Fibroblast of skin of abdomen (primary cell): ENCODE data around the gene CD82.

Experiments used
- DNase-seq: peaks from one replicate; pipeline ENCODE4 v3.0.0-alpha.2; 2013

The CD82 gene

GRCh38 chr11:44602891-44603310 is 37.4 kb downstream of the CD82 start:
- DNase-seq: no peak

- no peak for DNase-seq
Measured at GRCh38 chr11:44604171-44604581, 38.7 kb downstream of the CD82 start.

GRCh38 chr11:44605068-44605708 is 39.7 kb downstream of the CD82 start:
- DNase-seq: no peak

- no peak for DNase-seq
Measured at GRCh38 chr11:44605965-44606364, 40.5 kb downstream of the CD82 start.

- DNase-seq: no peak
Measured at GRCh38 chr11:44606472-44606871, 41.0 kb downstream of the CD82 start.

GRCh38 chr11:44607319-44607962 is 42.0 kb downstream of the CD82 start:
- DNase-seq: peak; percentile 28

GRCh38 chr11:44607987-44608386 is 42.5 kb downstream of the CD82 start:
- peak; percentile 50 for DNase-seq

GRCh38 chr11:44608651-44608990 is 43.2 kb downstream of the CD82 start:
- no peak for DNase-seq

- no peak for DNase-seq
Measured at GRCh38 chr11:44608991-44609782, 43.7 kb downstream of the CD82 start.

- no peak for DNase-seq
Measured at GRCh38 chr11:44609783-44610155, 44.3 kb downstream of the CD82 start.

GRCh38 chr11:44610186-44610955 is 44.9 kb downstream of the CD82 start:
- no peak for DNase-seq

- no peak for DNase-seq
Measured at GRCh38 chr11:44611088-44611487, 45.6 kb downstream of the CD82 start.

- no peak for DNase-seq
Measured at GRCh38 chr11:44611687-44612434, 46.4 kb downstream of the CD82 start.

GRCh38 chr11:44613153-44613552 is 47.7 kb downstream of the CD82 start:
- no peak for DNase-seq

GRCh38 chr11:44614281-44614775 is 48.9 kb downstream of the CD82 start:
- no peak for DNase-seq

- DNase-seq: no peak
Measured at GRCh38 chr11:44615041-44615755, 49.7 kb downstream of the CD82 start.

- no peak for DNase-seq
Measured at GRCh38 chr11:44615913-44616791, 50.7 kb downstream of the CD82 start.

GRCh38 chr11:44617671-44618461 is 52.4 kb downstream of the CD82 start:
- no peak for DNase-seq
